ENCODE measurements around the gene ABHD12B. TPM values are rescaled to one million over a fixed set of nuclear protein-coding genes. Genes with fewer than 3 reads are reported as not detected.
"Not testable (repeated sequence)": the region's sequence is repeated elsewhere in the genome, so short reads cannot be mapped to it uniquely, and the experiment has no call there.

Gene ABHD12B
- total and polyA plus RNA-seq, 2 donors from 2014 or later: 0.88 TPM; not detected in 1

DNA sequence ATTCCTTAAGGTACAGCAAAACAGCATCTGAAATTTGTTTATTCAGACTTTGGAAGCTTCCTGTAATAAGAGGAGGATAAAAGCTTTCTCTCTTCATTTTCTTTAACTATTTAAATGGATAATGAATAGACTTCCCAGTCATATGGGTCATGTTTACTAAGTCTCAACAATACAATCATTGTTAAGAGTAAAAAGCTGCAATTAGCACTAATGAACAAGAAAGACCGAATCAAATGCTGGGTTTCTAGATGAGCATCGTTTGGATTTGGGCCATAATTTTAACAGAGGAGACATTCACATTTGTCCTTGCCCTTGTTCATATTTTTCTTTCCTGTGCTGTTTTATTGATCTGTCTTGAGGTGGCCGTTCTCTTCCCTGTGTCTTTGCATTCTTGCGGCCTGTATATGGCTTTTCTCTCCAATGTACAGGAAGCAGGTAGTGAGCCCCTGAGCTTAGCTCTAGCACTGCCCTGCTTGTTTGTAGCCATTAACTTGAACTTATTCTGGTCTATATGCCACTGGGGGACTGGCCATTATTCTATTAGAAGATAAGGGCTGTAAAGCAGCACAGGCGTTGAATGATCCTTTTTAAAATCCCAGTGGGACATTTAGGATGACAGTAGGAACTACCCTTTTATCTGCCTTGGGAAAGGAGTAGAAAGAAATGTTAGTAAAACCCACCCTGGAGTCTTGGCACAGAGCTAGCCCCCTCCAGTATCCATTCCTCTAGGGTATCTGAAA is 34.6 kb downstream of the ABHD12B start:
- intact Hi-C loops (cut with DNase I): no loop called here
- no peaks in the 10 kb centered on the region for H3K9me3 ChIP-seq (ENCODE audit: control insufficient read depth in 2 of 3, insufficient read depth in 1 of 3, low read length in 3 of 3)
- no peak overlapping the region for H3K9ac ChIP-seq (ENCODE audit: low read length in 3 of 3)
- no peak overlapping the region for H3K4me3 ChIP-seq (ENCODE audit: low read length in 3 of 3)
- no peaks in the 10 kb centered on the region for H3K4me1 ChIP-seq (ENCODE audit: control insufficient read depth in 2 of 3, insufficient read depth in 2 of 3, low read depth in 1 of 3, low read length in 3 of 3)
- DNase-seq (no peak), FAIRE-seq (no peak)
- no peak overlapping the region for H3K27ac ChIP-seq (ENCODE audit: low read depth in 2 of 2, low read length in 2 of 2)
- no peaks in the 10 kb centered on the region for H3K27me3 ChIP-seq (ENCODE audit: control insufficient read depth, insufficient read depth, low read length)
- TF ChIP-seq, protein P1, sequence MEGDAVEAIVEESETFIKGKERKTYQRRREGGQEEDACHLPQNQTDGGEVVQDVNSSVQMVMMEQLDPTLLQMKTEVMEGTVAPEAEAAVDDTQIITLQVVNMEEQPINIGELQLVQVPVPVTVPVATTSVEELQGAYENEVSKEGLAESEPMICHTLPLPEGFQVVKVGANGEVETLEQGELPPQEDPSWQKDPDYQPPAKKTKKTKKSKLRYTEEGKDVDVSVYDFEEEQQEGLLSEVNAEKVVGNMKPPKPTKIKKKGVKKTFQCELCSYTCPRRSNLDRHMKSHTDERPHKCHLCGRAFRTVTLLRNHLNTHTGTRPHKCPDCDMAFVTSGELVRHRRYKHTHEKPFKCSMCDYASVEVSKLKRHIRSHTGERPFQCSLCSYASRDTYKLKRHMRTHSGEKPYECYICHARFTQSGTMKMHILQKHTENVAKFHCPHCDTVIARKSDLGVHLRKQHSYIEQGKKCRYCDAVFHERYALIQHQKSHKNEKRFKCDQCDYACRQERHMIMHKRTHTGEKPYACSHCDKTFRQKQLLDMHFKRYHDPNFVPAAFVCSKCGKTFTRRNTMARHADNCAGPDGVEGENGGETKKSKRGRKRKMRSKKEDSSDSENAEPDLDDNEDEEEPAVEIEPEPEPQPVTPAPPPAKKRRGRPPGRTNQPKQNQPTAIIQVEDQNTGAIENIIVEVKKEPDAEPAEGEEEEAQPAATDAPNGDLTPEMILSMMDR (IDR thresholded peaks at IDR 0.05; ENCODE audit: borderline replicate concordance, extremely low read depth, insufficient read depth): no peak
- H3K36me3 ChIP-seq (ENCODE audit: control insufficient read depth in 2 of 3, insufficient read depth in 3 of 3, low read length in 3 of 3): peaks cover 0 to 8% (median 3%) of the 10 kb centered on the region in 3 donors

DNA sequence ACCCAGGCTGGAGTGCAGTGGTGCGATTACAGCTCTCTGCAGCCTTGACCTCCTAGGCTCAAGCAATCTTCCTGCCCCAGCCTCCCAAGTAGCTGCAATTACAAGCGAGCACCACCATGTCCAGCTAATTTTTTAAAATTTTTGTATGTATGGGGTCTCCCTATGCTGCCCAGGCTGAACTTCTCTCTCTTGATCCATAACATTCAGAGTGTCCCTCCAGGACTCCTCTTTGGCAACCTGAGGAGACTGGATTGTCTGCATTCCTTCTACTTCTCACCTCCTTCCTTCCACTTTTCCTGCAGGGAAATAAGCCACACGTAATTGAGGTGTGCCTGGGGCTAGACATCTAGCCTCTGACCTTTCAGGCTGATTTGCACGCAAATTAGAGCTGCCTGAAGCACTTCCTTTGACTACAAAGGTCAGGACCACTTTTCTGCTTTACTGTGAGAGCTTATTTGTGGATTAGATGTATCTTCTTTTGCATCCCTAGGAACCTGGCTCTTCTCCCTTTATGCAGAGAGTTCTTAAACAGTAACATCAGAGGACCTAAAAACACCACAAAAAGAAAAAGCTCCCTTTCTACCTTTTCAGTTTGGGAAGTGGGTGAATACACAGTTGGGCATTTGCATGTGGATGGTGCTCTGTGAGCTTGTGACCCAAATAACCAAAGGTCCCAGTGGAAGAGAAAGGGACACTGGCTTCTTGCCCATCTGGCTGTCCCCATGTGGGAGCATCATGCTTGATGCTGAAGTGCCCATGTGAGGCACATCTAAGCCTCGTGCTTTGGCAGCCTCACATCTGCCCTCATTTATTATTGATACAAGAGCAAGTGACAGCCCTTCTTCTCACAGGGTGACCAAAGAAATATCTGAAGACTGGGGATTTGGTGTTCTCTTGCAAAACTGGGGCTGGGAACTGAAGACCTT is 38.9 kb downstream of the ABHD12B start:
- peaks cover 0 to 13% (median 6%) of the 10 kb centered on the region in 3 donors for H3K36me3 ChIP-seq (ENCODE audit: control insufficient read depth in 2 of 3, insufficient read depth in 3 of 3, low read length in 3 of 3)
- TF ChIP-seq, protein P1 (IDR thresholded peaks at IDR 0.05; ENCODE audit: borderline replicate concordance, extremely low read depth, insufficient read depth): no peak
- H3K27ac ChIP-seq (ENCODE audit: low read depth in 2 of 2, low read length in 2 of 2): no peak overlapping the region
- intact Hi-C loops (cut with DNase I): no loop called here
- no peaks in the 10 kb centered on the region for H3K9me3 ChIP-seq (ENCODE audit: control insufficient read depth in 2 of 3, insufficient read depth in 1 of 3, low read length in 3 of 3)
- no peaks in the 10 kb centered on the region for H3K4me1 ChIP-seq (ENCODE audit: control insufficient read depth in 2 of 3, insufficient read depth in 2 of 3, low read depth in 1 of 3, low read length in 3 of 3)
- H3K4me3 ChIP-seq (ENCODE audit: low read length in 3 of 3): no peak overlapping the region
- no peaks in the 10 kb centered on the region for H3K27me3 ChIP-seq (ENCODE audit: control insufficient read depth, insufficient read depth, low read length)
- FAIRE-seq (no peak), DNase-seq (no peak)
- H3K9ac ChIP-seq (ENCODE audit: low read length in 3 of 3): no peak overlapping the region

DNA sequence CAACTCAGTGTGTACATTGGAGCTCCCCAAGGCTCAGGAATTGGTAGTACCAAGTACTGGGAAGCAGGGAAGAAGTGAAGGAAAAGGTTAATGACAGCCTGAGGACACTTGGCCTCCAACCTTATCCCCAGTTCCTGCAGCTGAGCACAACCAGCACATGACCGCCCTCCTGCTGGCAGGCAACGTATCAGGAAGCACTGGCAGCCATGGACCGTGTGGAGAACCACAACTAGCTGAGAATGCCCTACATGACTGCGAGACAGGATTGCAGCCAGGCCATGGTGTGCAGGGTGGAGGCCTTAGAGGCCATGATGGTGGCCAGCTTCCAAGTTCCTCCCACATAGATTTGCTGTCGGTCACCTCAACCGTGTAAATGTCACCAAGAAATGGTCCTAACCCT is 45.6 kb downstream of the ABHD12B start:
- Histone ChIP-seq H3K9me3 (ENCODE audit: control insufficient read depth in 2 of 3, insufficient read depth in 1 of 3, low read length in 3 of 3) (no peaks in the 10 kb centered on the region), H3K27ac (ENCODE audit: low read depth in 2 of 2, low read length in 2 of 2) (no peak overlapping the region), H3K4me1 (ENCODE audit: control insufficient read depth in 2 of 3, insufficient read depth in 2 of 3, low read depth in 1 of 3, low read length in 3 of 3) (no peaks in the 10 kb centered on the region), H3K36me3 (ENCODE audit: control insufficient read depth in 2 of 3, insufficient read depth in 3 of 3, low read length in 3 of 3) (peaks cover 0 to 6% (median 0%) of the 10 kb centered on the region in 3 donors), H3K9ac (ENCODE audit: low read length in 3 of 3) (no peak overlapping the region), H3K4me3 (ENCODE audit: low read length in 3 of 3) (no peak overlapping the region), H3K27me3 (ENCODE audit: control insufficient read depth, insufficient read depth, low read length) (no peaks in the 10 kb centered on the region)
- TF ChIP-seq, protein P1 (IDR thresholded peaks at IDR 0.05; ENCODE audit: borderline replicate concordance, extremely low read depth, insufficient read depth): no peak
- no peak for FAIRE-seq
- no peak for DNase-seq
- intact Hi-C loops (cut with DNase I): no loop called here

- H3K9me3 ChIP-seq (ENCODE audit: control insufficient read depth in 2 of 3, insufficient read depth in 1 of 3, low read length in 3 of 3); H3K36me3 ChIP-seq (ENCODE audit: control insufficient read depth in 2 of 3, insufficient read depth in 3 of 3, low read length in 3 of 3); DNase-seq; H3K9ac ChIP-seq (ENCODE audit: low read length in 3 of 3); H3K27ac ChIP-seq (ENCODE audit: low read depth in 2 of 2, low read length in 2 of 2); H3K27me3 ChIP-seq (ENCODE audit: control insufficient read depth, insufficient read depth, low read length); H3K4me1 ChIP-seq (ENCODE audit: control insufficient read depth in 2 of 3, insufficient read depth in 2 of 3, low read depth in 1 of 3, low read length in 3 of 3); H3K4me3 ChIP-seq (ENCODE audit: low read length in 3 of 3); intact Hi-C loops (cut with DNase I); FAIRE-seq: not testable (repeated sequence)
These were observed 47.7 kb downstream of the ABHD12B start for GRCh38 chr14:50919524-50919923.
